ENCODE results near the gene KIF26B.

The KIF26B gene

GRCh38 chr1:245560316-245560859 lies 405.6 kb downstream of the KIF26B start:
- no peak for DNase-seq (ENCODE audit: low read depth in 2 of 2)

- DNase-seq (ENCODE audit: low read depth in 2 of 2): no peak
Observed at GRCh38 chr1:245561665-245562234, 407.0 kb downstream of the KIF26B start.

- no peak for DNase-seq (ENCODE audit: low read depth in 2 of 2)
Observed at GRCh38 chr1:245566134-245566533, 411.3 kb downstream of the KIF26B start.

GRCh38 chr1:245566952-245567351 lies 412.2 kb downstream of the KIF26B start:
- DNase-seq (ENCODE audit: low read depth in 2 of 2): no peak

GRCh38 chr1:245571815-245572294 lies 417.1 kb downstream of the KIF26B start:
- no peak for DNase-seq (ENCODE audit: low read depth in 2 of 2)

- no peak for DNase-seq (ENCODE audit: low read depth in 2 of 2)
Observed at GRCh38 chr1:245572709-245573108, 417.9 kb downstream of the KIF26B start.

- no peak for DNase-seq (ENCODE audit: low read depth in 2 of 2)
Observed at GRCh38 chr1:245575710-245576109, 420.9 kb downstream of the KIF26B start.

GRCh38 chr1:245576323-245576722 lies 421.5 kb downstream of the KIF26B start:
- no peak for DNase-seq (ENCODE audit: low read depth in 2 of 2)

- no peak for DNase-seq (ENCODE audit: low read depth in 2 of 2)
Observed at GRCh38 chr1:245577191-245578157, 422.7 kb downstream of the KIF26B start.

GRCh38 chr1:245578308-245578707 lies 423.5 kb downstream of the KIF26B start:
- no peak for DNase-seq (ENCODE audit: low read depth in 2 of 2)

- DNase-seq (ENCODE audit: low read depth in 2 of 2): no peak
Observed at GRCh38 chr1:245578771-245579170, 424.0 kb downstream of the KIF26B start.

GRCh38 chr1:245579881-245580280 lies 425.1 kb downstream of the KIF26B start:
- no peak for DNase-seq (ENCODE audit: low read depth in 2 of 2)

- DNase-seq (ENCODE audit: low read depth in 2 of 2): no peak
Observed at GRCh38 chr1:245580651-245581050, 425.9 kb downstream of the KIF26B start.

GRCh38 chr1:245582026-245582425 lies 427.2 kb downstream of the KIF26B start:
- no peak for DNase-seq (ENCODE audit: low read depth in 2 of 2)

GRCh38 chr1:245583081-245583480 lies 428.3 kb downstream of the KIF26B start:
- DNase-seq (ENCODE audit: low read depth in 2 of 2): no peak

- DNase-seq (ENCODE audit: low read depth in 2 of 2): no peak
Observed at GRCh38 chr1:245583575-245584330, 429.0 kb downstream of the KIF26B start.

- DNase-seq (ENCODE audit: low read depth in 2 of 2): no peak
Observed at GRCh38 chr1:245585252-245585959, 430.6 kb downstream of the KIF26B start.

- no peak for DNase-seq (ENCODE audit: low read depth in 2 of 2)
Observed at GRCh38 chr1:245587435-245588115, 432.8 kb downstream of the KIF26B start.

GRCh38 chr1:245588116-245588639 lies 433.4 kb downstream of the KIF26B start:
- DNase-seq (ENCODE audit: low read depth in 2 of 2): no peak

- DNase-seq (ENCODE audit: low read depth in 2 of 2): no peak
Observed at GRCh38 chr1:245589316-245589715, 434.5 kb downstream of the KIF26B start.
